ENCODE measurements around the gene MTX1. TPM values are rescaled to one million over a fixed set of nuclear protein-coding genes. Genes with fewer than 3 reads are reported as not detected.
A peak's percentile ranks its signal among the peaks of the same experiment; 100 is the strongest.

MTX1 gene
- total and polyA plus RNA-seq, 2 experiments from 2014 or later: 77.7 to 106 TPM

DNA sequence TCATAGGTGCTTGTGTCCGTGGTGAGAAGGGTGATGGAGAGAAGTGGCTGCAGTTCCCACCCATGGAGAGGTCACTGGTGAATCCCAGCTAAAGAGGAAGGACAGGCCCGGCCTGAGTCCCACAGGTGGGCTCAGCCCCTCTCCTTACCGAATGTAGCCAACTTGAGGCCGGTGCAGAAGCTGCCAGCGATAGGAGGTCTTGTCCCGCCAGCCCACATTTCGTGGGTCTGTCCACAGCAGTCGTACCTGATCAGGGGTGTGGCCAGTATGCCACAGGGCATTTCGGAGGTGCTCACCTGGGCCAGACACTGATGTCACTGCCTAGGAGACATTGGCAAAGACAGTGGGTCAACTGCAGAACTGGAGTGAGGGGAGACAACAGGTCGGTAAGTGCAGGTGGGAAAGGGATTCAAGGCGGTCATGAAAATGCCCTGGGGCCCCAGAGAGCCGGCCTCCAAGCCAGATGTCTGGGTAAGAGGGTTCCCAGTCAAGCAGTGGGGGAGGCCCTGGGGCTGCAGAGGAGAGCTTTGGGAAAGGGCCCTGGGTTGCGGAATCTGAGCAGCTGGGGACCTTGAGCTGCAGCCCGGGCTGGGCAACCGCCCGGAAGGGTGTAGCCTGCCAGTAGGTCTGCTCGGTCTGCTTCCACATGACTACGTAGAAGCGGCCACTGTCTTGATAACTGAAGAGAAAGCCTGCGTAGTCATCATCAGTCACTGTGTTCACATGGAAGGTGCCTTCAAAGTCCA lies 11.4 kb upstream of the MTX1 start:
- no peak for ATAC-seq
- Histone ChIP-seq H3K4me1 (ENCODE audit: insufficient read depth) (peaks cover 21% of the 10 kb centered on the region), H3K79me2 (replicated peaks; ENCODE audit: insufficient read depth) (peaks cover 29% of the 10 kb centered on the region), H3F3A (replicated peaks; ENCODE audit: low read depth) (peaks cover 50% of the 10 kb centered on the region), H3K9me2 (ENCODE audit: insufficient read depth) (no peaks in the 10 kb centered on the region), H3K27ac (ENCODE audit: low read depth) (peak overlapping the region; percentile 97), H4K20me1 (replicated peaks; ENCODE audit: insufficient read depth) (peaks cover 39% of the 10 kb centered on the region), H3K4me3 (peak overlapping the region; percentile 99), H2AFZ (no peak overlapping the region), H3K27me3 (ENCODE audit: insufficient read depth) (no peaks in the 10 kb centered on the region), H3K4me2 (peak overlapping the region; percentile 91), H3K36me3 (ENCODE audit: insufficient read depth) (peaks cover 51% of the 10 kb centered on the region)
- Mint-ChIP-seq H3K27ac (peak overlapping the region; percentile 98), H3K36me3 (ENCODE audit: low read depth) (peaks cover 69% of the 10 kb centered on the region), H3K4me1 (peaks cover 31% of the 10 kb centered on the region), H3K27me3 (ENCODE audit: insufficient read depth, low read depth, poor library complexity) (peaks cover 54% of the 10 kb centered on the region), H3K9me3 (peaks cover 3% of the 10 kb centered on the region; the same call in 1 of the 3 replicates), H3K4me3 (peak overlapping the region; percentile 97)
- no peak for DNase-seq (ENCODE audit: low spot score)
- TF ChIP-seq ZNF114 (CRISPR knock-in tag; IDR thresholded peaks at IDR 0.05) (no peak), ZNF462 (CRISPR knock-in tag; IDR thresholded peaks at IDR 0.05) (no peak), JUNB (IDR thresholded peaks at IDR 0.05; ENCODE audit: unreplicated experiment) (no peak)
- TF ChIP-seq, protein P1, sequence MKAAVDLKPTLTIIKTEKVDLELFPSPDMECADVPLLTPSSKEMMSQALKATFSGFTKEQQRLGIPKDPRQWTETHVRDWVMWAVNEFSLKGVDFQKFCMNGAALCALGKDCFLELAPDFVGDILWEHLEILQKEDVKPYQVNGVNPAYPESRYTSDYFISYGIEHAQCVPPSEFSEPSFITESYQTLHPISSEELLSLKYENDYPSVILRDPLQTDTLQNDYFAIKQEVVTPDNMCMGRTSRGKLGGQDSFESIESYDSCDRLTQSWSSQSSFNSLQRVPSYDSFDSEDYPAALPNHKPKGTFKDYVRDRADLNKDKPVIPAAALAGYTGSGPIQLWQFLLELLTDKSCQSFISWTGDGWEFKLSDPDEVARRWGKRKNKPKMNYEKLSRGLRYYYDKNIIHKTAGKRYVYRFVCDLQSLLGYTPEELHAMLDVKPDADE (IDR thresholded peaks at IDR 0.05): no peak
